ENCODE data around the gene PTPN13.
"Not testable (repeated sequence)": the region's sequence is repeated elsewhere in the genome, so short reads cannot be mapped to it uniquely, and the experiment has no call there.

Gene PTPN13

GRCh38 chr4:86717651-86718050, 123.5 kb downstream of the PTPN13 start:
- no peak for TF ChIP-seq CTCF (IDR thresholded peaks at IDR 0.05; ENCODE audit: low read depth, low read length, missing control alignments)
- H3K27me3 ChIP-seq (replicated peaks): no peaks in the 10 kb centered on the region
- no peaks in the 10 kb centered on the region for H3K36me3 ChIP-seq (replicated peaks)
- no peak overlapping the region for H3K27ac ChIP-seq
- no peak for DNase-seq
- in situ Hi-C loops (cut with HindIII; ENCODE audit: low pct_ligation_motif_present, low sequenced_read_pairs): no loop called here
- H3K4me3 ChIP-seq (ENCODE audit: low read depth, low read length): no peak overlapping the region

DNA sequence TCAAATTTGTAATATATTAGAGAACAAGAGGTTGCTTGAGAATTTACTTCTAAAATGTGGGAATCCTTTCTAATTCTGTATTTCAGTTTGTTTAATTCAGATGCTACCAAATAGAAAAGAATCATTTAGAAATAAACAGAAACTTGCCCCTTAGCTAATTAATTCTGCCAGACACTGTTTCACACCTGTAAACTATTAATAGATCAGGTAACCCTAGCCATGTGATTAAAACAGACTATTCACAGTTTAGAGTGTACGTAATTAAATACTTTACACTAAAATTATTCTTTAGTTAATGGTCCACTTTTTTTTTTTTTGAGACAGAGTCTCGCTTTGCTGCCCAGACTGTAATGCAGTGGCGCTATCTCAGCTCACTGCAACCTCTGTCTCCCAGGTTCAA, 124.0 kb downstream of the PTPN13 start:
- no peak for DNase-seq
- H3K27me3 ChIP-seq (replicated peaks): no peaks in the 10 kb centered on the region
- TF ChIP-seq CTCF (IDR thresholded peaks at IDR 0.05; ENCODE audit: low read depth, low read length, missing control alignments): no peak
- H3K4me3 ChIP-seq (ENCODE audit: low read depth, low read length): no peak overlapping the region
- no peaks in the 10 kb centered on the region for H3K36me3 ChIP-seq (replicated peaks)
- no peak overlapping the region for H3K27ac ChIP-seq
- in situ Hi-C loops (cut with HindIII; ENCODE audit: low pct_ligation_motif_present, low sequenced_read_pairs): no loop called here

DNA sequence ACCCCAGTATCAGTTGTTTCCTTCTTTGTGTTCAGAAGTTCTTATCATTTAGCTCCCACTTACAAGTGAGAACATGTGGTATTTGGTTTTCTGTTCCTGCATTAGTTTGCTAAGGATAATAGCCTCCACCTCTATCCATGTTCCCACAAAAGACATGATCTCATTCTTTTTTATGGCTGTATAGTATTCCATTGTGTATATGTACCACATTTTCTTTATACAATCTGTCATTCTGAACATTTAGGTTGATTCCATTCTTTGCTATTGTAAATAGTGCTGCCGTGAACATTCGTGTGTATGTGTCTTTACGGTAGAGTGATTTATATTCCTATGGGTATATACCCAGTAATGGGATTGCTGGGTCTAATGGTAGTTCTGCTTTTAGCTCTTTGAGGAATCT, 125.0 kb downstream of the PTPN13 start:
- in situ Hi-C loops (cut with HindIII; ENCODE audit: low pct_ligation_motif_present, low sequenced_read_pairs); H3K4me3 ChIP-seq (ENCODE audit: low read depth, low read length); H3K27ac ChIP-seq; DNase-seq; H3K27me3 ChIP-seq (replicated peaks); H3K36me3 ChIP-seq (replicated peaks): not testable (repeated sequence)

GRCh38 chr4:86720508-86721068, 126.5 kb downstream of the PTPN13 start:
- in situ Hi-C loops (cut with HindIII; ENCODE audit: low pct_ligation_motif_present, low sequenced_read_pairs): no loop called here
- H3K27ac ChIP-seq: peak overlapping the region; percentile 31
- H3K4me3 ChIP-seq (ENCODE audit: low read depth, low read length): no peak overlapping the region
- no peaks in the 10 kb centered on the region for H3K27me3 ChIP-seq (replicated peaks)
- TF ChIP-seq CTCF (IDR thresholded peaks at IDR 0.05; ENCODE audit: low read depth, low read length, missing control alignments): no peak
- DNase-seq: peak; percentile 11
- no peaks in the 10 kb centered on the region for H3K36me3 ChIP-seq (replicated peaks)

DNA sequence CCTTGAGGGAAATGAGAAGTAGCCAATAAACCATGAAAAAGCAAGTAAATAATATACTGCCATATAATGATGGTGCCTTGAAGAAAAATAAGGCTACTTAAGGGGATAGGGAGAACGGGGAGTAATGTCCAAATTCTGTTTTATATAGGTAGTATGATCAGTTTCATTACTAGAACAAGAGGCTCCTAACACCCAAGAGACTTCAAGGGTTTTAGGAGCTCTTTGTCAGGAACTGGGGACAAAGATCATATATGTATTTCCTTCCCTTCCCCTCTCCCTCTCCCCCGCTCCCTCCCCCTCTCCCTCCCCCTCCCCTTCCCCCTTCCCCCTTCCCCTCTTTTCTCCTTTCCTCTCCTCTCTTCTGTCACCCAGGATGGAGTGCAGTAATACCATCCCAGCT, 127.3 kb downstream of the PTPN13 start:
- H3K27ac ChIP-seq: no peak overlapping the region
- no peaks in the 10 kb centered on the region for H3K36me3 ChIP-seq (replicated peaks)
- no peak for DNase-seq
- no peak overlapping the region for H3K4me3 ChIP-seq (ENCODE audit: low read depth, low read length)
- H3K27me3 ChIP-seq (replicated peaks): no peaks in the 10 kb centered on the region
- in situ Hi-C loops (cut with HindIII; ENCODE audit: low pct_ligation_motif_present, low sequenced_read_pairs): no loop called here
- TF ChIP-seq CTCF (IDR thresholded peaks at IDR 0.05; ENCODE audit: low read depth, low read length, missing control alignments): no peak

- no peaks in the 10 kb centered on the region for H3K27me3 ChIP-seq (replicated peaks)
- DNase-seq: peak; percentile 12
- no peak overlapping the region for H3K27ac ChIP-seq
- H3K36me3 ChIP-seq (replicated peaks): no peaks in the 10 kb centered on the region
- H3K4me3 ChIP-seq (ENCODE audit: low read depth, low read length): no peak overlapping the region
- in situ Hi-C loops (cut with HindIII; ENCODE audit: low pct_ligation_motif_present, low sequenced_read_pairs): no loop called here
- no peak for TF ChIP-seq CTCF (IDR thresholded peaks at IDR 0.05; ENCODE audit: low read depth, low read length, missing control alignments)
These were observed 136.2 kb downstream of the PTPN13 start for GRCh38 chr4:86730310-86730709.
